NCI-H82 (cell line): Measurements from ENCODE around the gene HBA1.
"Not testable (repeated sequence)": the region's sequence is repeated elsewhere in the genome, so short reads cannot be mapped to it uniquely, and the experiment has no call there.

Experiments
- DNase-seq: peaks from one replicate; lab custom pipeline; 2025; lab: John Stamatoyannopoulos, UW

Gene HBA1

GRCh38 chr16:175011-175949 is 1.2 kb upstream of the HBA1 start:
- no peak for DNase-seq

GRCh38 chr16:176006-176405 is 474 bp upstream of the HBA1 start:
- DNase-seq: not testable (repeated sequence)

- DNase-seq: peak; percentile 27
These were observed 928 bp downstream of the HBA1 start for GRCh38 chr16:177394-177822.

- no peak for DNase-seq
These were observed 1.6 kb downstream of the HBA1 start for GRCh38 chr16:177981-178667.

GRCh38 chr16:178668-179015 is 2.2 kb downstream of the HBA1 start:
- no peak for DNase-seq

GRCh38 chr16:179211-180092 is 3.0 kb downstream of the HBA1 start:
- DNase-seq: peak; percentile 36

GRCh38 chr16:180101-180675 is 3.7 kb downstream of the HBA1 start, which contains the start of gene HBQ1:
HBQ1 (plus strand) TSS chr16:180459; CDS start chr16:180487, 28 bp downstream.
- peak; percentile 70 for DNase-seq

- peak; percentile 90 for DNase-seq
These were observed 4.4 kb downstream of the HBA1 start for GRCh38 chr16:180681-181564.

- DNase-seq: peak; percentile 57
These were observed 5.1 kb downstream of the HBA1 start for GRCh38 chr16:181565-182021.

- DNase-seq: no peak
These were observed 6.5 kb downstream of the HBA1 start for GRCh38 chr16:183005-183404.

GRCh38 chr16:185213-185612 is 8.7 kb downstream of the HBA1 start:
- no peak for DNase-seq

GRCh38 chr16:185691-186090 is 9.2 kb downstream of the HBA1 start:
- DNase-seq: no peak

GRCh38 chr16:187330-187729 is 10.8 kb downstream of the HBA1 start:
- DNase-seq: no peak

GRCh38 chr16:188674-189073 is 12.2 kb downstream of the HBA1 start:
- no peak for DNase-seq

GRCh38 chr16:189604-190186 is 13.2 kb downstream of the HBA1 start:
- no peak for DNase-seq

- DNase-seq: no peak
These were observed 15.4 kb downstream of the HBA1 start for GRCh38 chr16:191831-192230.

- DNase-seq: no peak
These were observed 16.2 kb downstream of the HBA1 start for GRCh38 chr16:192686-193085.

- DNase-seq: no peak
These were observed 17.0 kb downstream of the HBA1 start for GRCh38 chr16:193441-193840.

GRCh38 chr16:194516-194915 is 18.0 kb downstream of the HBA1 start:
- no peak for DNase-seq

GRCh38 chr16:200388-200787 is 23.9 kb downstream of the HBA1 start:
- DNase-seq: no peak
